HG03457 (cell line): ENCODE results near the gene MICALL2.

Source experiments
- ATAC-seq: cut with Tn5 transposase; IDR thresholded peaks from one replicate; pipeline ENCODE4 v1.9.1; 2021; ENCODE audit warnings: moderate number of reproducible peaks; ENCODE audit not compliant: unreplicated experiment

Gene MICALL2

DNA sequence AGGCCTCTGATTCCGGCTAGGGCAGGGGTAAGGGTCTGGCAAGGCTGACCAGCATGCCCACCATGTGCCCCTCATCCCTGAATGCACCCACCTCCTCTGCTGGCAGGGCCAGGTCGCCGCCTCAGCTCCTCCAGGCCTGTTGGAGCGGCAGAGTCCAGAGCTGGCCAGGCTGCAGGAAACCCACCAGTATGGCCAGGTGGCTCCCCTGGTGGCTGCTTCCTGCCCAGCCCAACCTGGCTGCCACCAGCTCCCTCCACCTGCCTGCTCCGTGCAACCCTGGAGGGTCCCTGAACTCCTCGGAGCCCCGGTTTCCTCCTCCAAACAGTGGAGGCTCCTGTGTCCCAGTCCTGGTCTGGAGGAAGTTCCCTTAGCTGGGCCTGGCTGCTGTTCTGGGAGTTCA is 39.6 kb downstream of the MICALL2 start:
- ATAC-seq = no peak

DNA sequence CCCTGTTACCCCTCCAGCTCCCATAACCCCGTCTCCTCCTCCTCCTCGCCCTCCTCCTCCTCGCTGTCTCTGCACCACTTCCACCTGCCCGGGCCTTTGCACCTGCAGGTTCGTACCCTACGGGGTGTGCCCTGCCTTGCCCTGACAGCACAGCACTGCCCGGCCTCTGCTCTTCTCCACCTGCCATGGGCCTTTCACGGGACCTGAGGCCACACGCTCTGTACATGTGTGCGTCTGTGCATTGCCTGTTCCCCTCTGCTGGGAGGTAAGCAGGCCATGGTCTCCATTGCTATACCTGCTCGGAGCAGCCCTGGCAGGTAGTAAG is 40.0 kb downstream of the MICALL2 start:
- ATAC-seq = no peak

DNA sequence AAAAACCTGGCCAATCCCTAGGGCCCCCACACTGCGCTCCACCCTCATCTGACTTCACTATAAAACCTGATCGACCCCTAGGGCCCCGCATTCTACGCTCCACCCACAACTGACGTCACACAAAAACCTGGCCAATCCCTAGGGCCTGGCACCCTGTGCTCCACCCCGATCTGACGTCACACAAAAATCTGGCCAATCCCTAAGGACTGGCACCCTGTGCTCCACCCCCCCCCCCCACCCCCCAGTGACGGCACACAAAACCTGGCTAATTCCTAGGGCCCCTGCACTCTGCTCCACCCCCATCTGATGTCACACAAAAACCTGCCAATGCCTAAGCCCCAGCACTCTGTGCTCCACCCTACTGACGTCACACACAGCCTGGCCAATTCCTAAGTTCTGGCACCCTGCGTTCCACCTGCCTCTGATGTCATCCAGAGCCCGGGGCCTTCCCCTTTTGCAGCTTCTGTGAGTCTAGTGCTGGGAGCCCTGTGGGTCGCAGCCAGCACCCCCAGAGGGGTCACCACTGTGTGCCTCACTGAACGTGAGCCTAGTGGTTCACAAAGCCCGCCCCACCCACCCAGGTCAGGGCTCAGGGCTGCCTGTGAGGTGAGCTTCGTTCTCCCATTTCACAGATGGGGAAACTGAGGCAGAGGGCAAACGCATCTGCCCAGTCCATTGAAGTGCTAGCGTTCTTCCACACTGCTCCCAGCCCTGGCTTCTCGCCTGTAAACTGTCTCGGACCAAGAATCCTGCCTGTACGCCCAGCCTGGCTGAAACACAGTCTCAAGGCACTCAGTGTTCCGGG is 40.6 kb downstream of the MICALL2 start:
- ATAC-seq = no peak

DNA sequence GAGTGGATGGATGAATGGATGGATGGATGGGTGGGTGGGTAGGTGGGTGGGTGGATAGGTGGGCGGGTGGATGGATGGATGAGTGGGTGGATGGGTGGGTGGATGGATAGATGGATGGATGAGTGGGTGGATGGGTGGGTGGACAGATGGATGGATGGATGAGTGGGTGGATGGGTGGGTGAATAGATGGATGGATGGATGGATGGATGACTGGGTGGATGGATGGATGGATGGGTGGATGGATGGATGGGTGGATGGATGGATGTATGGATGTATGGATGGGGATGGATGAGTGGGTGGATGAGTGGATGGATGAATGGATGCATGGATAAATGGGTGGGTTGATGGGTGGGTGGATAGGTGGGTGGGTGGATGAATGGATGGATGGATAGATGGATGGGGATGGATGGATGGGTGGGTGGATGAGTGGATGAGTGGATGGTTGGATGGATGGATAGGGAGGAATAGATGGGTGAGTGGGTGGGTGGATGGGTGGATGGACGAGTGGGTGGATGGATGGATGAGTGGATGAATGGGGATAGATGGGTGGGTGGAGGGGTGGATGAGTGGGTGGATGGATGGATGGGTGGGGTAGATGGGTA is 43.8 kb downstream of the MICALL2 start:
- no peak for ATAC-seq

DNA sequence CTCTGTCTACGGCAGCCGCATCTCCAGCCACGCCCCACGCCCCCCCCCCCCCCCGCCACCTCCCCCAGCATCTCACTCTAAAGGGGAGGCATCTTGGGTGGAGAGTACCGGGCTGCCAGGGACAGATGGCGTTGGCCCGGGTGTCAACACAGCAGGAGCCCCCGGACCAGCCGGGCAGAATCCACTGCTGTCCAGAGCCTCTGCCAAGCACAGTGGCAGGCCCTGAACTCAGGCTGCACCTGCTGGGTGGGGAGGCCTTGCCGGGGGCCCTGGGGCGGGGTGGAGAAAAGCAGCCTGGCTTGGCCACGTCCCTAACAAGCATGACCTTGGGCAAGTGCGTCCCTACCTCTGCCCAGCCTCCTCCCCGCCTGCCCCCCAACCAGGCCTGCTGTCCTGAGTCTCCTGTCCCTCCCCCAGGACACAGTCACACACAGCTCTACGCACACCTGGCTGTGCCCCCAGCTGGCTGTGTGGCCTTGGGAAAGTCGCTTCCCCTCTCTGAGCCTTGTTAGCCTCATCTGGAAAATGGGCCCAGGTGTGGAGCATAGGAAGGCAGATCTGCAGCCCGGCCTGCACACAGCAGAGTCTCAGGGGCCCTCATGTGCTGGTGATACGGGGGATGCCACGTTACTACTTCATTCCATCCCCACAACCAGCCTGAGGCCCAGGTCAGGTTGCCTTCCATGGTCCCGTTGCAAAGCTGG is 45.2 kb downstream of the MICALL2 start:
- no peak for ATAC-seq

DNA sequence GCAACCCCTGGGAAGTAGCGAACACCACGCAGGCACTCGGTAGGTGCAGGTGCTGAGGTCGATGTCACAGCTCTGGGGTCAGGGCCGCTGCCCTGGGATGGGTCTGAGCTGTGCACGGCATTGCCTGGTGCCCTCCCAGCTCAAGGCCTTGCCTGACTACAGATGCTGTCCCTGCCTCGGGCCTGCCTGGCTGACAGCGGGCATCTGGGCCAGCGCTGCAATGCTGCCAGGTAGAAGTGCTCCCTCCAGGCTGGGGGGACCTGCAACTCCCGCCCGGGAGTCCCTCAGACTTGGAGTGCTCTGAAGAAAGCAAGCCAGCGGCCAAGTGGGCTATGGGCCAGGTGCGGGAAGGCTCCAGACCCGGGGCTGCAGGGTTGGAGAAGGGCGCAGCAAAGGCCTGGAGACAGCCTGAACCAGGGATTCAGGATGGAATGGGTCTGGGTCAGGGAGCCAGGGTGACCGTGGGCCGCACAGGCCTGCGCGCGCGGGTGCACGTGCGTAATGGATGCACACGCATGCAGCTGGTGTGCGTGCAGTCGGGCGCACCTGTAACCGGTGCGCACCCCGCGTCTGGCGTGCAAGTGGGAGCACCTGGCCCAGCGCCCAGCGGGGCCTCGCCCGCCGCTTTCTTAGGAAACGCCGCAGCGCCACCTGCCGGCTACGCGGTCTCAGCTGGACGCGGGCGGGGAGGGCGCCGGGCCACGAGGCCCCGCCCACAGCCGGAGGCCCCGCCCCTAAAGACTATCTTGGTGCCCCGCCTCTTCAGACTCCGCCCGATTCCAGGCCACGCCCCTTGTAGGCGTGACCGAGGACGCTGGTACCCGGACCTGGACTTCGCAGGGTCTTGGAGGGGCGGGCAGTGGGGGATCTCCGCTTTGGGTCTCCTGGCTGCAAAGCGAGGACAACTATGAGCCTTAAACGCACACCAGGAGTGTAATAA is 46.7 kb downstream of the MICALL2 start:
- ATAC-seq = no peak

DNA sequence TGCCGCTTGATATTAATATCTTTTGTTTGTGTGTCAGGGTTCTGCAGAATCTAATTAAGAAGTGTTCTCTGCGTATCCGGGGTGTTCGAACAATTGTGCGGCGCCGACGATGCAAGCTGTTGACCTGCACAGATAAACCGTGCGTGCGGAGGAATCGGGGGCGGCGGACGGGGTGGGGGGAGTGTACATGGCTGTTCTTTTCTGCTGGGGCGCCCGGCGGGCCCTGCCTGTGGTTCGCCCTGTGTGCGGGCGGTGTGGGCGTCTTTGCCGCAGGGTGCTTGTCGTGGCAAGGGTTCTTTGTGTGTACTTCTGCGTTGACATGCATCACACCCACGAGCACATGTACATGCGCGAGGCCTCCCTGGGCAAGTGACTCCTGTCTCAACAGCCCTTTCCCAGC is 47.9 kb downstream of the MICALL2 start:
- ATAC-seq = no peak

DNA sequence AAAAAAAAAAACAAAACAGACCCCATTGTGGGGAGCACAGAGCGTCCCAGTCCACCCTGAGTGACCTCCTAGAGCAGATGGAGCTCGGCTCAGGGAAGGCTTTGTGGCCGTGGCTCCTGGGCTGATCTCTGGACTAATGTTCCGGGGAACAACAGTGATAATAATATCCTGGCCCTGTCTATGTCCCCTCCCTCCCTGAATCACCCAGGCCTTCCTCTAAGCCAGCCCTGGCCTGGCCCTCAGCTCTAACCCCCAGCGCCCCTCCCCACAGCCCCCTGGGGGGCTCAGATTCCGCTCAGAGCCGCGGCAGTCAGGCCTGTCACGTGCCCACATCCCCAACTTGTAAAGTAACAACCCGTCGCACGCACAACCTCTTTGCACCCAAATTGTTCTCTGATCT is 48.3 kb downstream of the MICALL2 start:
- no peak for ATAC-seq

DNA sequence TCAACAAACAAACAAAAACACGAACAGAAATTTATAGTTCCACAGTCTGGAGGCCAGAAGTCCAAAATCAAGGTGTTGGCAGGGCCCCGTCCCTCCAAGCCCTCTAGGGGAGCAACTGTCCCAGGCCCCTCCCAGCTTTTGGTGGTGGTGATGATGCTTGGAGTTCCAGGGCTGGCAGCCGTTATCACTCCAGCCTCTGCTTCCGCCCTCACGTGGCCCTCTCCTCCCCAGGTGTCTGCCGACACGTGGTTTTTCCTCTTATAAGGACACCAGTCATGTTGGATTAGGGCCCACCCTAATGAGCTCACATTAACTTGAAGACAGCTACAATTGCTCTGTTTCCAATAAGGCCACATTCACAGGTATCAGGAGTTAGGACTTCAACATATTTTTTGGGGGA is 49.7 kb downstream of the MICALL2 start:
- no peak for ATAC-seq

DNA sequence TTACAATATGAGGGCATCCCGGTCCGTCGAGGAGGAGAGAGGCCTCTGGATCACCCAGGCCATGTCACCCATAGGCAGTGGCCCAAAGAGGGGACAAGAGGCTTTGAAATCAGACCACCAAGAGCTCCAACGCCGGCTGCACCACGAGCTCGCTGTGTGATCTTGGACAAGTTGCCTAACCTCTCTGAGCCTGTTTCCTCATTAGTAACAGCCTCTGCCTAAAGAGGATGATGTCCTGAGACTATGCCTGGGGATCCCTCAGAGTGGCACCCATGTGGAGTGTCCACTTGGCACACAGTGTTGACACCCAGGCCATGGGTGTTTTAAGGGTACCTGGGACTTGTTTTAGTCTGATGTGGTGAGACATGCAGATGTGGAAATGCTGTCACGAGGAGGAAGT is 50.8 kb downstream of the MICALL2 start:
- no peak for ATAC-seq

DNA sequence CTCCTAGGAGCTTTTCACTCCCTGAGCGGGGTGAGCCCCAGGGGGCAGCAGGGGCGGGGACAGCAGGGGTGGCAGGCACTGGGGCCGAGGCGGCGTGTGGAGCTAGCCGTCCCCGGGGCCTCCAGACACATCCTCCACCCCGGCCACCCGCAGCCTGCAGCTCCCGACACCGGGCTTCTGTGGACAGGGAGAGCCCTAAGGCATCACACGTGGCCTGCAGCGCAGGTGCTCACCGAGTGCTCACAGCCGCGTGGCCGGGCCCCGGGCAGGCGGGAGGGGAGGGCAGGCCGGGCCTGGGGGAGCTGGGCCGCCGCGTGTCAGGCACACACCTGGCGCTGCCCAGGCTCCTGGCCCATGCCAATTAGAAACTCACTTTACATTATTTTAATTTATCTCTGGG is 51.4 kb downstream of the MICALL2 start:
- no peak for ATAC-seq

DNA sequence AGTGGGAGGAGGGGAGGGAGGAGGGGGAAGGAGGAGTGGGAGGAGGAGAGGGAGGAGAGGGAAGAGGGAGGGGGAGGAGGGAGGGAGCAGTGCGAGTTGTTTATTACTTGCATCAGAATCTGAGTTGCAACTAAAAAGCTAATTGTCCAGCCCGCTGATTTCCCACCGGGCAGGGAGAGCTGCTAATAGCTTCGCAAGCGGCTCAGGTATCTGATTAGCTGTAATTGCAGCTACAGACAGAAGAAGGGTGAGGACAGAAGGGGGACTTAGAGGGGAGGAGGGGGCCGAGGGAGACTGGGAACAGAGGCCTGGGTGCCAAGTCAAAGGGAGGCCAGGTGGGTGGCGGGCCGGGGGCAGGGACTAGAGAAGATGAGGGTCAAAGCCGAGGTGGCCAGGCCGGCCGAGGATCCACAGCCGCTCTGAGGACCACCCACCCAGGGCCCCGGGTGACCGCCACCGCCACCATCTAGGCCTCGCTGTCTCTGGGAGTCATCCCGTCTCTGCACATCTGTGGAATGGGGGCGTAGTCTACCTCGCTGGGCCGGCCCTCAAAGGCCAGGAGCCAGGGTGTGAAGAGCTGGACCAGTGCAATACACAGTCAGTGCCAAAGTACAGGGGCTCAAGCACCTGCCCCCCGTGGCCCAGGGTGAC is 54.2 kb downstream of the MICALL2 start:
- ATAC-seq = no peak

DNA sequence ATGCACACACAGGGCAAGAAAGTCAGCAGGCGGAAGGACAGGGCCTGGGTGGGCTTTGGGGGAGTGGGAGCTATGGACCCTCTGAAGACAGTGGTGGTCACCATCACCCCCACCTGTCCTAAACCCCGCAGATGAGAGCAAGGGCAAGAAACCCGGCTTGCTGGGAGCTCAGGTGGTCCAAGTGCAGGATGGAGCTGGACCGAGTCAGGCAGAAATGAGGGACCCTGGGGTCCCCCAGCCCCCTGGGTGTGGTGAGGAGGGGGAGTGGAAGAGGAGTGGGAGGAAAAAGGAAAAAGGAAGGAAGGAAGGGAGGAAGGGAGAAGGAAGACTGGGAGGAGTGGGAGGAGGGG is 54.8 kb downstream of the MICALL2 start:
- ATAC-seq = no peak

DNA sequence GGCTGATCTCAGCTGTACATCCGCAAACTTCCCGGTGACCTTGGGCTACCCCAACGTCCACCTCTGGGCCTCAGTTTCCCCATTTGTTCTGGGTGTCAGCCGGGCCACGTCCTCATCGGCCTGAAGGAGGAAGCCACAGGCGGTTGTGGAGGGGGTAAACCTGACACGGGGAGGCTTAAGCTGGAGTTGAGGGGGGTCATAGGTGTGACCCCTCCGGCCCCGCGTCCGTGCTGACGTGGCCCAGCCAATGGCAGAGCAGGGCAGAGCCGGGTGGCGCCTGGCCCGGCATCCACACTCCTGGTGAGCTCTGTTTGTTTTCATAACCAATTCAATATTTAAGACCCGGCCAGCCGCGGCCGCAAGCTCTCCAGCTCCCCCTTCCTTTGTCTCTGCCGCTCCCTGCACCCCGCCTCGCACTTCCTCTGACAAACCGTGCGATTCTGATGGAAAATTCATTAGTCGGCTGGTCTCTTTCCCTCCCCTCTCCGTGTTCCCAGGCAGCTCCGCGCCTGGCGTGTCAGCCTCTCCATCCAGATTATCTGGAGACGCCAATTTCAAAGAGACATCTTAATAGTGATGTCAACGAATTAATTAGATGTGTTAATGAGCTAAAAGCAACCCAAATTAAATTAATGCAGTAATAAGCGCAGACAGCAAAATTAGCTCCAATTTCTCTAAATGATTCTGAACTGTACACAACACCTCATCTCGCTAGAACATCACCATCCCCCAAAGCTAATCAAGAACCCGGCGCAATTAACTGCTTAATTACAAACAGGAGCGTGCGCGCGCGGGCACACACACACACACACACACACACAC is 55.4 kb downstream of the MICALL2 start:
- ATAC-seq = no peak

DNA sequence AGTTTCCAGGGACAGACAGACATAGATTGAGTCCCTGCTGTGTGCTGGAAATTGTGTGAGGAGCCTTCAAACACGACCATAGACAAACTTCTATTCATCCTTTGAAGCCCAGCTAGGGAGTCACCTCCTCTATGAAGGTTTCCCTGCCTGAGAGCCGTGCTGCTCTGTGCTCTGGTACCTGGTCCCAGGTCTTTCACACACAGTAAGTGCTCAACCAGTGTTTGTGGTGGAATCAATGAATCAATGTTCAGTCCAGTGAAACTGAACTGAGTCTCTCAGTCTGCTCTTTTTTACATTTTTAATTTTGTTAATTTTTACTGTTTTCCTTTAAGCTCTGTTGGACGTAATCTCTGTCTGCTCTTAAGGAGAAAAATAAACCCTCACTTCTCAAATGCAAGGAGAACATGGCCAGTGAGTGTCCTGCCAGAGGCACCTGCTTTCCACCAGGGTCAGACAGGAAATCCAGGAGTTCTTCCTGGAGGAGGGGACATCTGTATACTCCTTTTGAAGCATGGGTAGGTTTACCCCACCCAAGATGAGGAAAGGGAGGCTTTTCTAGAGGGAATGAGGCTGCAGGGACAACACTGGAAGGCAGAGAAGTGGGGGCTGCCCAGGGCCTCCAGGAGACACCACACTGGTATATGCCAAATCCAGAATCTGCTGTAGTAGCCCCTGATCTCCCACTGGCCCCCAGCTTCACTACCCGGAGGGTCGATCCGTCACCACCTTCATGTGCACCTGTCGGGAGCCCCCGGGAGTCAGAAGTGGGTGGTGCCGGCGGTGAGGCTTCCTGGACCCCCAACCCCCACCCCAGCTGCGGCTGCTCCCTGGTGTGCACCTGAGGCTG is 56.3 kb downstream of the MICALL2 start:
- no peak for ATAC-seq

DNA sequence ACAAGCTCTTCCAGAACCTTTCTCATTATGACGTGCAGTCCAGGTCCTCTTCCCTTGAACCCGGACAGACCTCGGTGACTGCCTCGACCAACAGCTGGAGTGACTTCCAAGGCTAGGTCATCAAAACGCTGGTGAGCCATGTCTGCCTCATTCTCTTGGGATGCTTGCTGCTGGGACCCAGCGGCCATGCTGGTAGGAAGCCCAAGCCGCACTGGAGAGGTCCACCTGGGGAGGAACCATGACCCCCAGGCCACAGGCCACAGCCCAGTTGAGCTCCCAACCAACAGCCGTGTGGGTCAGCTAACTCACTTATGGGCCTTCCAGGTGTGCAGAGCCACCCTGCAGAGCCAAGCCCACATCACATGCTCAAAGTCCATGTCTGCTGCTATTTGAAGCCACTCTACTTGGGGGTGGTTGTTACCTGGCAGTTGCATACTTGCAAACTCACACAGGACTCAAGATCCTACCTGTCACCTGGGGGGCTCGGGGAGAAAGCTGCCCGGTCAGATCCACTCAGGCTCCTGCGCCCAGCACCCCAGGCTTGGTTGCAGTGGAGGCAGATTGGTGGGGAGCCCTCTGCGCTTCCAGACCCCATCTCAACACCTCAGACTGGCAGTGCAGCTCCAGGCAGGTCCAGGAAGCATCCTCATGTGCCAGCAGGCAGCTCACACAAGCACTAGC is 57.0 kb downstream of the MICALL2 start:
- no peak for ATAC-seq

DNA sequence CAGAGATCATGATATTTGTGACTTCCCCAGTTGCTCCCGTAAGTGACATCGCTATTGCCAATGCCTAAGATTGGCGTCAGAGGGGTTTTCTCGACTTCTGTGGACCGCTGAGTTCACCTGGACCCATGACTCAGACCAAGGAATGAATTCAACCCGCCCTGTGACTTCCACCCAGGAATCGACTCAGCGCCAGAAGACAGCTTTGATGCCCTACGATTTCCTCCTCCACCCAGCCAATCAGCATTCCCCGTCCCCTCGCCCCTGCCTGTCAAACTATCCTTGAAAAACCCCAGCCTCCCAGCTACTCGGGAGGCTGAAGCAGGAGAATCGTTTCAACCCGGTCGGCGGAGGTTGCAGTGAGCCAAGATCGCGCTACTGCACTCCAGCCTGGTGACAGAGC is 58.3 kb downstream of the MICALL2 start:
- no peak for ATAC-seq

DNA sequence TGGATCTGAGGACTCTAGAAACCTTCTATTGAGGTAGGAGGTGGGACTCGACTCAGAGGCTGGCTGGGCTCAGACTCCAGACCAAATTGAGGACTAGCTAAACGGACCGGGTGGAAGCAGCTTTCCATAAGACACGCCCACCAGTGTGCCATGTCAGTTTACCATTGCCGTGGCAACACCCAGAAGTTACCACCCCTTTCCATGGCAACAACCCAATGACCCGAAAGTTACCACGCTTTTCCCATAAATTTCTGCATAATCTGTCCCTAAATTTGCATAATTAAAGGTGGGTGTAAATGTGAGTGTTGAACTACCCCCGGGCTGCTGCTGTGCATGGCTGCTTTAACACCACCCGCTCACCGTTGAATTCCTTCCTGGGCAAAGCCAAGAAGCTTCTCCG is 58.9 kb downstream of the MICALL2 start:
- no peak for ATAC-seq
